HG03066 (cell line): Measurements from ENCODE around the gene MYBL2.
A peak's percentile ranks its signal among the peaks of the same experiment; 100 is the strongest.
"Not testable (repeated sequence)": the region's sequence is repeated elsewhere in the genome, so short reads cannot be mapped to it uniquely, and the experiment has no call there.

ENCODE experiments used
- ATAC-seq: cut with Tn5 transposase; IDR thresholded peaks from one replicate; pipeline ENCODE4 v1.9.1; 2021; ENCODE audit warnings: low read depth; ENCODE audit not compliant: unreplicated experiment

Gene MYBL2

DNA sequence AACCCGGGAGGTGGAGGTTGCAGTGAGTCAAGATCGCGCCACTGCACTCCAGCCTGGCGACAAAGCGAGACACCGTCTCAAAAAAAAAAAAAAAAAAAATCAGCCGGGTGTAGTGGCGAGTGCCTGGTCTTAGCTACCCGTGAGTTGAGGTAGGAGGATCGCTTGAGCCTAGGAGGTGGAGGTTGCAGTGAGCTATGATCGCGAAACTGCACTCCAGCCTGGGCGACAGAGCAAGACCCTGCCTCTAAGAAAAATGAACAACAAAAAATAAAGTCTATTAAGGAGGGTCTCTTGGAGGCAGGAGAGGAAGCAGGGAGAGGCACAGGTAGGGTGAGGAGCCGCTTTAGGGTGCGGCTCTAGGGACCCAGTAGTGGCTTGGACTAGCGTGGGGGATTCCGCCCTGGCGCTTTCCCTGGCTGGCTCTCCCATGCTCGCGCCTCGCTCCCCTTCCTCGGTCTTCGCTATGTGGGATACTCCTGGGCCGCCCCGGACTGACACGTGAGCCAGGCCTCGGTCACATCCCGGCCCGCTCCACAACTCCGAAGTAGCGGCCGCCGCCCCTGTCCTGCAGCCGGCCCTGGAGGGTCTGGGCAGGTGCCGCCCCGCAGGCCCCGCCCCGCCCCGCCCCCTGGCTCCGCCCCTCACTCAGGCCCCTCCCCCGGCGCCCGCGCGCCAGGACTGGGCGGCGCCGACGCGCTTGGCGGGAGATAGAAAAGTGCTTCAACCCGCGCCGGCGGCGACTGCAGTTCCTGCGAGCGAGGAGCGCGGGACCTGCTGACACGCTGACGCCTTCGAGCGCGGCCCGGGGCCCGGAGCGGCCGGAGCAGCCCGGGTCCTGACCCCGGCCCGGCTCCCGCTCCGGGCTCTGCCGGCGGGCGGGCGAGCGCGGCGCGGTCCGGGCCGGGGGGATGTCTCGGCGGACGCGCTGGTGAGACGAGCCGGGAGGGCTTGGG, at the start of gene MYBL2:
MYBL2 (plus strand) TSS at position 739 of the 953 bp plus-strand sequence; CDS start at position 909, 170 bp downstream.
- ATAC-seq: peak; percentile 67

DNA sequence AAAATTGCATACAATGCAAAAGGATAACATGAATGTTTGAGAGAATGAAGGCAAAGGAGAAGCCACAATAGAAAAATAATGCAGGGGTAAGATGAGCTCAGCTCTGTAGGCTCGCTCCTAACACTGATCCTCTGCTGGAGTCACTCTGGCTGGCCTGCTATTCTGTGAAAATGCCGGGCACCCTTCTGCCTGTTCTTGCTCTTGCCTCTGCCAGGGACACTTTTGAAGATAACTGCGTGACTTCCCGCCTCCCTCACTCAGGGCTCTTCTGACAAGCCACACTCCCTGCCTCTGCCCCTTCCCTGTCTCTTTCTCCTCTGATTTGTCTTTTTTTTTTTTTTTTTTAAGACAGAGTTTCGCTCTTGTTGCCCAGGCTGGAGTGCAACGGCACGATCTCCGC, 35.3 kb upstream of the MYBL2 start:
- no peak for ATAC-seq

DNA sequence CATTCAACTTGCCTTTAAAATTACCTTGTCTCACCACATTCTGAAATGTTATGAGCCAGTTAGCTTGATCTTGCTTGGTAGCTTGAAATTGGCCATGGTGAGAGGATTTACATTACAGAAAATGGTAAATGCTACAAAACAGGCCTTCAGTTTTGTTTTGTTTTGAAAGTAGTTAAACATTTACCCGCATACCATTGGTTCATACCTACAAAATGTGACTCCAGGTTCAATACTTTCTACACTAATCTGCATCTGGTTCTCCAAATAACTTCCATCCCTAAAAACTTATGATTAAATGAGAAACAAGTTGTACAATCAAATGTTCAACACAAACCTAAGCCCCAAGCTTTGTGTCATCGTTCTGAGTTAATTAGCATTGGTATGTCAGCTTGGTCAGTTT, 30.5 kb upstream of the MYBL2 start:
- ATAC-seq: no peak

DNA sequence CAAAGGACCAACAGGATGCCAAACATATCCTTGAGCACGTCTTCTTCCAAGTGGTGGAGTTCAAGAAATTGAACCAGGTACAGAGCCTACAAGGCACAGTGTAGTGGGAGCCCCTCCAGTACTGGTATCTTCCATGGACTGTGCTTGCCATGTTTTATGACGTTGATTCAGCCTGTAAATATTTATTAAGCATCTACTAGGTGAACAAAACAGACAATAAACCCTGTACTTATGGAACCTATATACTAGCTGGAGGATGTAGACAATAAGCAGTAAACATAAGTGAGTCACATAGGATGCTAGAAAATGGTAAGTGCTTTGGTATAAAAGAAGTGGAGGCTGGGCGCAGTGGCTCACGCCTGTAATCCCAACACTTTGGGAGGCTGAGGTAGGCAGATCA, 24.4 kb upstream of the MYBL2 start:
- ATAC-seq: no peak

DNA sequence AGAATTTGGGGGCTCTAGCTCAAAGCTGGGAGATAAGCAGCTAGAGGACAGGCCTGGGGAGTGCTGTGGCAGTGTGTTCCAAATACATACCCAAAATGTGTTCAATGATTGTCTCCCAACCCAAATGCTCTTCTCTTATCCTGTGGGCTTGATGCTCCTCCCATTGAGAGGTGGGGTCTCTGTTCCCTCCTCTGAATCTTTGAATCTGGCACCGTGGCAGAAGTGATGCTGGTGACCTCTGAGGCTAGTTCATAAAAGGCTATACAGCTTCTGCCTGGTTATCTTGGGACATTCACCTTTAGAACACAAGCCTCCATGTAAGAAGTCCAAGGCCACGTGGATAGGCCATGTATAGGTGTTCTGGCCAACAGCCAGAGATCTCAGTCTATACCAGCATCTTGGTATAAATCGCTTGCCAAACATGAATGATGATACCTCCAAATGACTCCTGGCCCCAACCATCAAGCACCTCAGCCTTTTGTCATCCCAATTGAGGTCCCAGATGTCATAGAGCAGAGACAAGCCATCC, 15.9 kb upstream of the MYBL2 start:
- ATAC-seq: no peak

DNA sequence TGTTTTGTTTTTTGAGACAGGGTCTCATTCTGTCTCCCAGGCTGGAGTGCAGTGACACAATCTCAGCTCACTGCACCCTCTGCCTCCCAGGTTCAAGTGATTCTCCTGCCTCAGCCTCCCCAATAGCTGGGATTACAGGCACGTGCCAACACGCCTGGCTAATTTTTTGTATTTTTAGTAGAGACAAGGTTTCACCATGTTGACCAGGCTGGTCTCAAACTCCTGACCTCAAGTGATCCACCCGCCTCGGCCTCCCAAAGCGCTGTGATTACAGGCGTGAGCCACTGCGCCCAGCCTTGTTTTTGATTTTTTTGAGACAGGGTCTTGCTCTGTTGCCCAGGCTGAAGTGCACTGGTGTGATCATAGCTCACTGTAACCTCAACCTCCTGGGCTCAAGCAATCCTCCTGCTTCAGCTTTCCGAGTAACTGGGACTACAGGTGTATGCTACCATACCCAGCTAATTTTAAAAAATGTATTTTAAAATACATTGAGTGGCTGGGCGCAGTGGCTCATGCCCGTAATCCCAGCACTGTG, 15.2 kb upstream of the MYBL2 start:
- not testable (repeated sequence) for ATAC-seq

DNA sequence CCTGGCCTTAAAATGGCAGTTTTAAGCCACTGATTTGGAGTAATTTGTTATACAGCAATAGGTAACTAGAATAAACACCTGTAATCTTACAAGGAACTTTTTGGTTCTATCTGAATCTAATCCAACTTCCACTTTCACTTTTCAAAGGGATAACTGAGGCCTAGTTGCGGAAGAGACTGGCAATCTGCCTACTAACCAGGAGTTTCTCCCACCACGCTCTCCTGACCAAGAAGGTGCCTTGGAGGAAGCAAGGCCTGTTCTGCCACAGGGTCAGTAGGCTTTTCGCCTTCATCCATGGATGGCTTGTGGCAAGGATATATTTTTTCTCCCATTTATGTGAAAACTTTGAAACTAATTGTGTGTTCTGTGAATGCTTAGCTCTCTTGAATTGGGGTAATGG, 12.9 kb upstream of the MYBL2 start:
- no peak for ATAC-seq

DNA sequence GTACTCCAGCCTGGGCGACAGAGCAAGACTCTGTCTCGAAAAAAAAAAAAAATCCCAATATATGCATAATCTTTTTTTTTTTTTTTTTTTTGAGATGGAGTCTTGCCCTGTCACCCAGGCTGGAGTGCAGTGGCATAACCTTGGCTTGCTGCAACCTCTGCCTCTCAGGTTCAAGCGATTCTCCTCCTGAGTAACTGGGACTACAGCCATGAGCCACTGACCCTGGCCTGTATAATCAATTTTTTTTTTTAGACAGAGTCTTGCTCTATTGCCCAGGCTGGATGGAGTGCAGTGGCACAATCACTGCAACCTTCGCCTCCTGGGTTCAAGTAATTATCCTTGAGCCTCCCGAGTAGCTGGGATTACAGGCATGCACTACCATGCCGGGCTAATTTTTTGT, 11.7 kb upstream of the MYBL2 start:
- ATAC-seq: not testable (repeated sequence)

DNA sequence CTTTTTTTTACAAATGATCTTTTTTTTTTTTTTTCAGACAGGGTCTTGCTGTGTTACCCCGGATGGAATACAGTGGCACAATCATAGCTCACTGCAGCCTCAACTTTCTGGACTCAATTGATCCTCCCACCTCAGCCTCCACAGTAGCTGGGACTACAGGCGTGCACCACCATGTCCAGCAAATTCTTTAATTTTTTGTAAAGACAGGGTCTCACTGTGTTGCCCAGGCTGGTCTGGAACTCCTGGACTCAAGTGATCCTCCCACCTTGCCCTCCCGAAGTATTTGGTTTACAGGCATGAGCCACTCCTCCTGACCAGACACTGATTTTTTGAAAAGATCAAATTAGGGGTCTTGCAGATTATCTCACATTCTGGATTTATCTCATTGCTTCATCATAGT, 11.0 kb upstream of the MYBL2 start:
- no peak for ATAC-seq

DNA sequence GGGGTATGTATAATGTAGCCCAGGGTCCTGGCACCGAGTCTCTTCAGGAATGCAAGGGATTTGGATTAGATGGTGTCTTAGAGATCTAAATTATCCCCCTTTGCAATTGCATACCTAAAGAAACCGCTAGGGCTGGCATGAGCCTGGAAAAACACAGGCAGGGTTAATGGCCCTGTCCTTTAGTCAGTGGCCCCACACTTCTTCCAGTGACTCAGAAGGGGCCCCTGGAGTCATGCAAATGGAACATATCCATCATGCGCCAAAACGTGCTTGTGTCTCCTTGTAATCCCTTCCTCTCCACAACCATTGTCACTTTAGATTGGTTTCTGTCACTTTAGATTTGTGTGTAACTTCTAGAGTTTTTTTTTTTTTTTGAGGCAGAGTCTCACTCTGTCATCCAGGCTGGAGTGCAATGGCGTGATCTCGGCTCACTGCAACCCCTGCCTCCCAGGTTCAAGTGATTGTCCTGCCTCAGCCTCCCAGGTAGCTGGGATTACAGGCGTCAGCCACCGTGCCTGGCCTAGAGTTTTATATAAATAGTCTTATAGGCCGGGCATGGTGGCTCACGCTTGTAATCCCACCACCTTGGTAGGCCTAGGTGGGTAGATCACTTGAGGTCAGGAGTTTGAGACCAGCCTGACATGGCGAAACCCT, 8.7 kb upstream of the MYBL2 start:
- ATAC-seq: no peak

DNA sequence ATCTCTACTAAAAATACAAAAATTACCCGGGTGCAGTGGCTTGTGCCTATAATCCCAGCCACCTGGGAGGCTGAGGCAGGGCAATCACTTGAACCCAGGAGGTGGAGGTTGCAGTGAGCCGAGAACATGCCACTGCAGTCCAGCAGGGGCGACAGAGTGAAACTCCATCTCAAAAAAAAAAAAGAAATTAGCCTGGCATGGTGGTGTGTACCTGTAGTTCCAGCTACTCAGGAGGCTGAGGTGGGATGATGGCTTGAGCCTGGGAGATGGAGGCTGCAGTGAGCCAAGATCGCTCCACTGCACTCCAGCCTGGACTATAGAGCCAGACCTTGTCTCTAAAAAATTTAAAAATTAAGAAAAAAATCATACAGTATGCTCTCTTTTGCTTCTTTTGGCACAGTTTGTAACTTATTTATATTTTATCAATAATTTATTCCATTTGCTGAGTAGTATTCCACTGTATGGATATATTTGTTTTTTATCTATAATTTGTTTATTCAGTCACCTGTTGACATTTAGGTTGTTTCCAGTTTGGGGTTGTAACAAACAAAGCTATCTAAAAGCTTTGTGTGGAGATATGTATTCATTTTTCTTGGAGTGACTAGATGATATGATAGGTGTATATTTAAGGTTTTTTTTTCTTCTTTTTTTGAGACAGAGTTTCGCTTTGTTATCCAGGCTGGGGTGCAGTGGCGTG, 8.0 kb upstream of the MYBL2 start:
- no peak for ATAC-seq

DNA sequence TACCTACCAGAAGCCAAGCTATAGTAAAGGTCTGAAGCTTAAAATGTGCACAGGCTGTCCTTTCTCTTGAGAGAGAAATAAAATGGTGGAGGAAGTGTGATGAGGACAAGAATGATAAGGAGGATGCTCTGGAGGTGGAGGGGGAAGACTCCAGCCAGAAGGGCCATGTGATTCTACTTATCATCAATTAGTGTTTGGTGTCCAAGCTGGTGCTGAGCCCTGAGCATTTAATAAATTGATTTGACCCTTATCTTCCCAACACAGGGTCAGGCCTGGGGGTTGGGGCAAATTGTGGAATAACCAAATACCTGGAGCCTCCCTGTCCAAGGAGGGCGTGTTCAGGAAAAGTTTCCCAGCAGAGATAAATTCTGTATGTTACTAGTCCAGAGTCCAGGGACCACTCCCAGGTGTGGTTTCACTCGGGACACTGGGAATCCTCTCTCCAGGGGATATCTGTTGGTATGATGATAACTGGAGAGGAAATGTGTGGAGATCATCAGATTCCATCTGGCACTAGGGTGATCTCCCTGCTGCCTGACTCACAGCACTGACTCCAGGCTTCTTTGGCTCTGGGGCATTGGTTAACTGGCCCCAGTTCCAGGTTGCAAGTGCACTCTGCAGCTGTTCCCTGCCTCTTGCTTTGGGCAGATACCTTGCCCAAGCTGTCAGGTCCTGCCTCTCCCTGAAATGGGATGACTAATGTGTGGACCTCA, 3.8 kb upstream of the MYBL2 start:
- ATAC-seq: no peak

DNA sequence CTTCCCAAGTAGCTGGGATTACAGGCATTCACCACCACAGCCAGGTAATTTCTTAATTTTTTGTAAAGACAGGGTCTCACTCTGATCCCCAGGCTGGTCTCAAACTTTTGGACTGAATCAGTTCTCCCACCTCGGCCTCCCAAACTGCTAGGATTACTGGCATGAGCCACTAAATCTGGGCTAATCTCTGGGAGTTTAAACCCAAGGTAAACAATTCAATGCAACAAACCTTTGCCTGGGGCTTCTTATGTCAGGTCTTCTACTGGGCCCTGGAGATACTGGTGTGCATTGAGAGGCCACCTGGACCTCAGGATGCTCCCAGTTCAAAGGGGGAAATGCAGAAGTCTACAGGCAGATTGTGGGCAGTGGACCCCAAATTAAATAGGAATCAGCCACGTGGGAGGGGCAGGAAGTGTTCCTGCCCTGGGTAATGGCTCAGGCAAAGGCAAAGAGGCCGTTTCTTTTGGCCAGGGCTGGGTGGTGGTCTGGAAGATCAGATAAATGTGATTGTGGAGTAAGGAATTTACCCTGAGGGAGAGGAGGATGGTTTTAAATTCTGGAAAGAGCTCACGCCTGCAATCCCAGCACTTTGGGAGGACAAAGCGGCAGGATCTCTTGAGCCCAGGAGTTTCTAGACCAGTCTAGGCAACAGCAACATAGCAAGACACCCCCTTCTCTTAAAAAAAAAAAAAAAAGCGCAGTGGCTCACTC, 1.3 kb upstream of the MYBL2 start:
- ATAC-seq: no peak

DNA sequence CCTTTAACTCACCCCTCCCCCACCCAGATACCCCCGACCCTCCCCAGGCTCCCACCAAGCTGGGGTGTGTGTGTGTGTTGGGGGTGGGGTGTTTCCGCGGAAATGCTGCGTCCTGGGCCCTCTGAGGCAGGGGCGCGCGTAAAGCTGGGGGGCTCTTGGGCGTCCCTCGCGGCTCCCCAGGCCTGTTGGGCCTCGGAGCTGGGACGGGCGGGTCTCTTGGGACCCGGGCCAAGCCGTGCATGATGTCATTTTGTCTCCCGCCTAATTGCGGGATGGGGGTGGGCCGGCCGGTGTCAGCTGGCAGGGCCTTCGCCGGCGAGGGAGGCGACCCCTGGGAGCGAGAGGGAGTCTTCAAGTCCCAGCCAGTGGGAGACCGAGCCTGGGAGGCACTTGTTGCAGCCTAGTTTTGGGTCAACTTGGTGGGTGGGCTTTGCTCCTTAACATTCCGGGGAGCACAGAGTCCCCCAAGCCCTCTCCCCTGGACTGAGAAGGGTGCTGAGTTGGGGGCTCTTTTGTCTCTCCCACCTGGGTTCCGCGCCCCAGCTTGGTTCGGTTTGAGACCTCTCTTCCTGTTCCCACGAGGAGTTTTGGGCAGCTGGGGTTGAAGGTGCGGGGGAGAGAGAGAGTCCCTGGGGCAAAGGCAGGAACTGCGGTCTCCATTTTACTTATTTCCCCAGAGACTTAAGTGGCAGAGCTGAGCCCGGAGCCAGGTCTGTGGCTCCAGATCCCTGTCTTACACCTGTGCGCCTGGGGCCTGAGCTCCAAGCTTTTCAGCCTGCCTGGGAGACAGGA, 623 bp downstream of the MYBL2 start:
- ATAC-seq: no peak

DNA sequence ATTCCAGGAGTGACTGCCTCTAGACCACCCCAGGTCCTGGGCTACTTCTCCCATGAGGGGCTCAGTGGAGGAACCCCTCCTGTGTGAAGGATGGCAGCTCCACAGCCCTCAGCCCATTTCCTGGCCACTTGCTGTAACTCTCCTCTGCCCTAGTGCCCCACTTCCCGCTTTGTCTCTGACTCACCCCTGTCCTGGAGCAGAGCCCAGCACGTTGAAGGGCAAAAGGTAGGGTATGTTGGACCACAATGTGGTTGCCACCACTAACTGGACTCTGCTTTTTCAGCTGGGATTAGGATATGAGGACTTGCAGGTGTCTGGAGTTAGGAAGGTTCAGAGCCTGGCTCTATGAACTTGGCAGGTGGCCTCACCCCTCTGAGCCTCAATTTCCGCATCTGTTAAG, 2.4 kb downstream of the MYBL2 start:
- no peak for ATAC-seq

DNA sequence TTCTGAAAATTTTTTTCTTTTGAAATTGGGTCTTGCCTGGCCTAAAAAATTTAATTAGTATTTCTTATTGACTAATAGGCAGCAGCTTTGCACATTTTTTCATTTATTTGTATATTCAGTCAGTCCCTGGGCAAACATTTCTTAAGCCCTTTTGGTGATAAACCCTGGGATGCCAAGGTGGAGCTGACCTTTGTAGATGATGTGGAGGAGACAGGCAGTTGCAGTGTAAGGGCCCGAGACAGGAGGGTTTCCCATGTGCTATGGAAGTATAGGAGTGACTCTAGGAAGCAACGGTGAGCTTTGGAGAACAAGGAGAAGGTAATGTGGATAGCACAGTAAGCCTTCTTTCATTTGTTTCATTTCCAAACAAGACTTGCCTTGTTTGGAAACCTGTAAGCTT, 3.5 kb downstream of the MYBL2 start:
- no peak for ATAC-seq

DNA sequence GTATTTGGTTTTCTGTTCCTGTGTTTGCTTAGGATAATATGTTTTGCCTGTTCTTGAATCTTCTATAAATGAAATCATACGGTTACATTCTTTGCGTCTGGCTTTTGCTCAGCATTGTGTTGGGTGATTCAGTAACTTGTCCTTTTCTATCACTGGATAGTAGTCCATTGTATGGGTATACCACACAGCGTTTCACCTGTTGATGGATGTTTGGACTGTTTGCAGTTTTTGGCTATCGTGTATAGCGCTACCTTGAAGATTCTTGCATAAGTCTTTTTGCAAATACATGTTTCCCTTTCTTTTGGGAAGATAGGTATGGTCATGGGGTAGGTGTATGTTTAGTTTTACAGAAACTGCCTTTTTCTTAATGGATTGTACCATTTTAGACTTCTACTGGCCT, 9.5 kb downstream of the MYBL2 start:
- no peak for ATAC-seq

DNA sequence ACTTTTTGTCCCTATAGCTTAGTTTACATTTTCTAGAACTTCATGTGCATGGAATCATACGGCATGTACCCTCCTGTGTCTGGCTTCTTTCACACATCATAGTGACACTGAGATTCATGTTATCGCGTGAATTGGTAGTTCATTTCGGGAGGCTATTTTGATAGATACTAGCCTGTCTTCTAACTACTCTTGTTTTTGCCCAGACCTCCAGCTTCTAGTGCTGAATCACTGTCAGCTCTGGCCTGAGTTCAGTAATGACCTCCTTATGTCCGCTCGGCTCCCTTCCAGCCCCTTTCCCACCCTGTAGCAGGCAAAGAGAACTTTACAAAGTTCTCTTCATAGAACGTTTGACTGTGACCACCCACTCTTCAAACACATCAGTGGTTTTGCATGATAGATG, 14.1 kb downstream of the MYBL2 start:
- no peak for ATAC-seq

DNA sequence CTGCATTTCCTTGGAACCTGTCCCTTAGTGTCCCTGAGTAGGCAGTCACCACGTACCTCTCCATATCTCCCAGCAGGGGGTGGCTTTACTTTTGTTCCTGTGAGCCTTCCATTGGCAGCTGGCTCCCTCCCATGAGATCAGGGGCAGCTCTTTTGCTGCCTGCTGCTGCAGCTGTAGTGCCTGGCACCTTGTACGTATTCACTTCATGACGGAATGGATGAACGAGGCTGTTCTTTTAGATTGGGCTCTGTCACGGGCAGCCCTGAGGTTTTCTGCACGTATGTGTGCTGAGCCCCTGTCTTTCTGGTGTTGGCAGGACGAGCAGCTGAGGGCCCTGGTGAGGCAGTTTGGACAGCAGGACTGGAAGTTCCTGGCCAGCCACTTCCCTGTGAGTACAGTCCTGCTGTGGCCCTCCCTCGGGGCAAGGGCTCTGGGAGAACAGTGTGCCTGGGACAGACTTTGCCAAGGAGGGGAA, 14.6 kb downstream of the MYBL2 start:
- ATAC-seq: peak; percentile 7
